MM.1S (cell line): ENCODE results near the gene SLC9A3.

Source experiments
- DNase-seq: peaks from one replicate; pipeline ENCODE4 v3.0.0-alpha.2; 2015
- H2AFZ ChIP-seq: fragments of 300-600 bp; sonication (generic); 2 replicates; pipeline ENCODE4 v1.6.0; 2016; ENCODE audit warnings: antibody characterized with exemption, low read length
- H3F3A ChIP-seq: fragments of 300-600 bp; sonication (generic); 2 replicates; pipeline ENCODE4 v1.6.1; 2016; ENCODE audit warnings: mild to moderate bottlenecking, antibody characterized with exemption, low read length, moderate library complexity, mixed read lengths; ENCODE audit not compliant: insufficient read depth
- H3K27ac ChIP-seq: fragments of 300-600 bp; sonication (generic); 2 replicates; pipeline ENCODE4 v1.5.1; 2016; ENCODE audit warnings: mild to moderate bottlenecking, low read length
- H3K27me3 ChIP-seq: fragments of 300-600 bp; sonication (generic); replicated peaks from 2 replicates; pipeline ENCODE4 v1.6.0; 2016; ENCODE audit warnings: low read length; ENCODE audit not compliant: insufficient read depth
- H3K36me3 ChIP-seq: fragments of 300-600 bp; sonication (generic); replicated peaks from 2 replicates; pipeline ENCODE4 v1.6.1; 2016; ENCODE audit warnings: mild to moderate bottlenecking, low read length, mixed read lengths; ENCODE audit not compliant: insufficient read depth
- H3K4me1 ChIP-seq: fragments of 300-600 bp; sonication (generic); 2 replicates; pipeline ENCODE4 v1.6.1; 2016; ENCODE audit warnings: low read length, mixed read lengths
- H3K4me2 ChIP-seq: fragments of 300-600 bp; sonication (generic); 2 replicates; pipeline ENCODE4 v1.6.0; 2016; ENCODE audit warnings: low read depth, low read length
- H3K4me3 ChIP-seq: fragments of 300-600 bp; sonication (generic); 2 replicates; pipeline ENCODE4 v1.5.1; 2016; ENCODE audit warnings: low read length, mixed read lengths
- H3K79me2 ChIP-seq: fragments of 300-600 bp; sonication (generic); 2 replicates; pipeline ENCODE4 v1.6.1; 2016; ENCODE audit warnings: mixed run types, low read length, mixed read lengths
- H3K9ac ChIP-seq: fragments of 300-600 bp; sonication (generic); 2 replicates; pipeline ENCODE4 v1.6.1; 2016; ENCODE audit warnings: low read length, mixed read lengths
- H3K9me2 ChIP-seq: fragments of 300-600 bp; sonication (generic); replicated peaks from 2 replicates; pipeline ENCODE4 v1.6.1; 2016; ENCODE audit warnings: mild to moderate bottlenecking, low read length, mixed read lengths; ENCODE audit not compliant: insufficient read depth
- H3K9me3 ChIP-seq: fragments of 300-600 bp; sonication (generic); replicated peaks from 2 replicates; pipeline ENCODE4 v1.6.1; 2016; ENCODE audit warnings: mild to moderate bottlenecking, low read length, mixed read lengths; ENCODE audit not compliant: insufficient read depth
- H4K20me1 ChIP-seq: fragments of 300-600 bp; sonication (generic); 2 replicates; pipeline ENCODE4 v1.6.1; 2016; ENCODE audit warnings: mild to moderate bottlenecking, low read length, moderate library complexity, mixed read lengths; ENCODE audit not compliant: insufficient read depth
- EZH2 ChIP-seq: fragments of 300-600 bp; sonication (generic); optimal IDR thresholded peaks from 2 replicates; pipeline ENCODE3; 2017; ENCODE audit warnings: low read depth, mild to moderate bottlenecking, antibody characterized with exemption, low read length, mixed read lengths
- EZH2phosphoT487 ChIP-seq: fragments of 300-600 bp; sonication (generic); IDR thresholded peaks from 2 replicates; pipeline ENCODE4 v1.6.1; 2018; ENCODE audit warnings: antibody characterized with exemption, low read length
- TF ChIP-seq, protein P1 (sequence below): fragments of 300-600 bp; sonication (generic); IDR thresholded peaks from 2 replicates; pipeline ENCODE4 v1.5.1; 2016; ENCODE audit warnings: antibody characterized with exemption, low read length, mixed read lengths

SLC9A3 gene

DNA sequence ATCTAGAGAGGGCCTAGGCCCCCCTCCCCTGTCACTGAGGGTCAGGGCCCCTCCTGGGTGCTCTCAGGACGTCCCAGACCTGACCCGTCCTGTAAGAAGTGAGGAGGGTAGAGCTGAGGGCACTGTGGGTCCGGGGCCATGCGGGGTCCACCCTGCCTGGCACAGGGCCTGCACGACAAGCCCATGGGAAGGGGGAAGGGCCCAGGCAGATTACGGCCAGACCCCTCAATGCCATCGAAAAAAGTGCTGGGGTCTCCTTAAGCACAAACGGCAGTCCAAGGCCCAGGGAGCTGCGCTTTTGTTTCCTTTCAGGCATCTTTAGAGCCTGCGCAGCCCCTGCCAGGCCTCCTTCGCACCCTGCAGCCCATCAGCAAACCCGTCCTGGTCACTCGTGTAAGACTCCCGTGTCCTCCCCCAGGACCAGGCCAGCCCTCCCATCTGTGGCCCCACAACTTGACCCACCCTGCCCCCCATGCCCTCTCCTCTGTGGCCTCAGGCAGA is 85.7 kb downstream of the SLC9A3 start:
- peaks cover 14% of the 10 kb centered on the region for H3K79me2 ChIP-seq
- DNase-seq = no peak
- no peaks in the 10 kb centered on the region for H3K9me3 ChIP-seq
- H2AFZ ChIP-seq = no peak overlapping the region
- H3K9me2 ChIP-seq = no peaks in the 10 kb centered on the region
- no peak overlapping the region for H3K4me2 ChIP-seq
- TF ChIP-seq EZH2phosphoT487 (no peak), EZH2 (no peak)
- TF ChIP-seq, protein P1, sequence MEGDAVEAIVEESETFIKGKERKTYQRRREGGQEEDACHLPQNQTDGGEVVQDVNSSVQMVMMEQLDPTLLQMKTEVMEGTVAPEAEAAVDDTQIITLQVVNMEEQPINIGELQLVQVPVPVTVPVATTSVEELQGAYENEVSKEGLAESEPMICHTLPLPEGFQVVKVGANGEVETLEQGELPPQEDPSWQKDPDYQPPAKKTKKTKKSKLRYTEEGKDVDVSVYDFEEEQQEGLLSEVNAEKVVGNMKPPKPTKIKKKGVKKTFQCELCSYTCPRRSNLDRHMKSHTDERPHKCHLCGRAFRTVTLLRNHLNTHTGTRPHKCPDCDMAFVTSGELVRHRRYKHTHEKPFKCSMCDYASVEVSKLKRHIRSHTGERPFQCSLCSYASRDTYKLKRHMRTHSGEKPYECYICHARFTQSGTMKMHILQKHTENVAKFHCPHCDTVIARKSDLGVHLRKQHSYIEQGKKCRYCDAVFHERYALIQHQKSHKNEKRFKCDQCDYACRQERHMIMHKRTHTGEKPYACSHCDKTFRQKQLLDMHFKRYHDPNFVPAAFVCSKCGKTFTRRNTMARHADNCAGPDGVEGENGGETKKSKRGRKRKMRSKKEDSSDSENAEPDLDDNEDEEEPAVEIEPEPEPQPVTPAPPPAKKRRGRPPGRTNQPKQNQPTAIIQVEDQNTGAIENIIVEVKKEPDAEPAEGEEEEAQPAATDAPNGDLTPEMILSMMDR = no peak
- no peaks in the 10 kb centered on the region for H3K36me3 ChIP-seq
- H3K4me3 ChIP-seq = no peak overlapping the region
- no peaks in the 10 kb centered on the region for H3F3A ChIP-seq
- no peak overlapping the region for H3K27ac ChIP-seq
- no peaks in the 10 kb centered on the region for H4K20me1 ChIP-seq
- peaks cover 23% of the 10 kb centered on the region for H3K27me3 ChIP-seq
- H3K9ac ChIP-seq = no peak overlapping the region
- H3K4me1 ChIP-seq = peaks cover 17% of the 10 kb centered on the region

DNA sequence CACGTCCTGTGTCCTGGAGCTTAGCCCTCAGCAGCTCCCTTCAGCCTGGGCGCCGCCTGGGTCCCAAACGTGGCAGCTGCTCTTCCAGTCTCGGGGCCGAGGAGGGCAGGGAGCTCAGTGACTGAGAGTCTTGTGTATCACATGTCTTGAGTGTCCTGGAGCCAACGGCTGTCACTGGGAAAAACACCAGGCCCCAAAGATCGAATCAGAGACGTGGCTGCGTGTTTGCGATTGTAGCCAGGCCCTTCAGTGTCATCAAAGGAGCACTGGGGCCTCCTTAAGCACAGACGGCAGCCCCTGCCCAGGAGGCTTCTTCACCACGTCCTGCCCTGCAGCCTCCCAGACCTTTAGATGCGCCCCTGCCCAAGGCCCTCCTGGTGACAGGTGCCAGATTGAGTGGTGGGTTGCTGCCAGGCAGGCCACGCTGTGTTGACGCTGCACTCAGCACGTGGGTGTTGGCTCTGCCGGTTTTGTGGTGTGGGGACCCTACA is 86.9 kb downstream of the SLC9A3 start:
- peaks cover 17% of the 10 kb centered on the region for H3K4me1 ChIP-seq
- H3K27ac ChIP-seq = no peak overlapping the region
- H3K27me3 ChIP-seq = peaks cover 23% of the 10 kb centered on the region
- no peaks in the 10 kb centered on the region for H3K9me2 ChIP-seq
- no peak overlapping the region for H3K4me3 ChIP-seq
- no peak overlapping the region for H2AFZ ChIP-seq
- H4K20me1 ChIP-seq = no peaks in the 10 kb centered on the region
- H3K36me3 ChIP-seq = no peaks in the 10 kb centered on the region
- no peak overlapping the region for H3K4me2 ChIP-seq
- no peak overlapping the region for H3K9ac ChIP-seq
- no peak for TF ChIP-seq EZH2phosphoT487
- TF ChIP-seq, protein P1 = no peak
- no peak for TF ChIP-seq EZH2
- H3K79me2 ChIP-seq = peaks cover 5% of the 10 kb centered on the region
- H3K9me3 ChIP-seq = no peaks in the 10 kb centered on the region
- no peak for DNase-seq
- H3F3A ChIP-seq = no peaks in the 10 kb centered on the region

DNA sequence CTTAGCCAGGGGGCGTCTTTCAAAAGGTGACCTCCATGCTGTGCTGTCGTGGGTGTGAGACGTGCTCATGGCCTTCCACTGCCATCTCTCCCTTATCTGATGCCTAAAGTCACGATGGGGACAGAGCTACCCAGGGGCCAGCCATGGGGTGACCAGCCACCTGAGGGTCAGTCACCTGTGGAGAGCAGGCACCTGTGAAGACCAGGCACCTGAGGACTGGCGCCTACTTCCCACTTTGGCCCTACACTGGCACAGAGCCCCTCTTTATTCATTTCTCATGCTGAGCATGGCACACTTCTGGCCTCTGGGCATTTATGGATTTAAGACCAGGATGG is 87.6 kb downstream of the SLC9A3 start:
- no peak overlapping the region for H3K27ac ChIP-seq
- H3K79me2 ChIP-seq = no peaks in the 10 kb centered on the region
- H3F3A ChIP-seq = no peaks in the 10 kb centered on the region
- TF ChIP-seq, protein P1 = no peak
- no peak for TF ChIP-seq EZH2phosphoT487
- TF ChIP-seq EZH2 = no peak
- no peak overlapping the region for H3K4me3 ChIP-seq
- H3K9me2 ChIP-seq = no peaks in the 10 kb centered on the region
- H3K27me3 ChIP-seq = peaks cover 23% of the 10 kb centered on the region
- no peaks in the 10 kb centered on the region for H3K9me3 ChIP-seq
- DNase-seq = no peak
- no peak overlapping the region for H3K4me2 ChIP-seq
- peaks cover 10% of the 10 kb centered on the region for H3K4me1 ChIP-seq
- H2AFZ ChIP-seq = no peak overlapping the region
- H3K36me3 ChIP-seq = no peaks in the 10 kb centered on the region
- H4K20me1 ChIP-seq = no peaks in the 10 kb centered on the region
- no peak overlapping the region for H3K9ac ChIP-seq
